Ramos (cell line): ENCODE data around the gene TNFRSF25.
"Not testable (repeated sequence)": the region's sequence is repeated elsewhere in the genome, so short reads cannot be mapped to it uniquely, and the experiment has no call there.

ENCODE experiments used
- in situ Hi-C: fragments of 300-500 bp; cut with MboI; formaldehyde crosslinking; loops from one replicate; pipeline ENCODE4 v1.14.3; 2022; ENCODE audit warnings: low sequenced_read_pairs; ENCODE audit not compliant: unreplicated experiment

Gene TNFRSF25

DNA sequence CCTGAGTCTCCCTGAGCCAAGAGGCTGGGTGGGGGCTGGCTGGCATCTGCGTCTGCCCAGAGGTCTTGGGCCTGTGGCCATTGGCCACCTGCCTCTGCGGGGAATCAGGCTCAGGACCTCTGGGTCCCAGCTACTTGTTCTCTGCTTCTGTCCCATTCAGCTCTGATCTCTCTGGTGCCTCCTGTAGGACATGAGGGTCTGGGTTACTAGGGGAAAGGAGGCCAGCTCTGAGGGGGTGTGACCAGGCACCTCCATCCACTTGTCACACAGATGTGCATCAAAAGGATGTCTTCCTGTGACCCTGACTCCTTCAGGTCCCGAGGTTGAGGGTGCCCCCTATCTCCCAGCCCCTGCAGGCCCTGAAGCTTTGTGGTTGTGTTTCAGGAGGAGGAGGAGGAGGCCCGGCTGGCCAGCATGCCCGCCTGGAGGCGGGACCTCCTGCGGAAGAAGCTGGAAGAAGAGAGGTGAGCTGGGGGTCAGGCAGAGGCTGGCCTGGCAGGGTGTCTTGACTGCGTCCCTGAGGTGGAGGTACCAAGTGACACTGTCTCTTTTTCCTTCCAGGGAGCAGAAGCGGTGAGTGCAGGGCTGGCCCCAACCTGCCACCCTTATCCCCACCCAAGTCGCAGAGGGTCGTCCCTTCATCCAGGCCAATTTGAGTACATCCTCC is 9.0 kb downstream of the TNFRSF25 start:
- in situ Hi-C loops = no loop called here

DNA sequence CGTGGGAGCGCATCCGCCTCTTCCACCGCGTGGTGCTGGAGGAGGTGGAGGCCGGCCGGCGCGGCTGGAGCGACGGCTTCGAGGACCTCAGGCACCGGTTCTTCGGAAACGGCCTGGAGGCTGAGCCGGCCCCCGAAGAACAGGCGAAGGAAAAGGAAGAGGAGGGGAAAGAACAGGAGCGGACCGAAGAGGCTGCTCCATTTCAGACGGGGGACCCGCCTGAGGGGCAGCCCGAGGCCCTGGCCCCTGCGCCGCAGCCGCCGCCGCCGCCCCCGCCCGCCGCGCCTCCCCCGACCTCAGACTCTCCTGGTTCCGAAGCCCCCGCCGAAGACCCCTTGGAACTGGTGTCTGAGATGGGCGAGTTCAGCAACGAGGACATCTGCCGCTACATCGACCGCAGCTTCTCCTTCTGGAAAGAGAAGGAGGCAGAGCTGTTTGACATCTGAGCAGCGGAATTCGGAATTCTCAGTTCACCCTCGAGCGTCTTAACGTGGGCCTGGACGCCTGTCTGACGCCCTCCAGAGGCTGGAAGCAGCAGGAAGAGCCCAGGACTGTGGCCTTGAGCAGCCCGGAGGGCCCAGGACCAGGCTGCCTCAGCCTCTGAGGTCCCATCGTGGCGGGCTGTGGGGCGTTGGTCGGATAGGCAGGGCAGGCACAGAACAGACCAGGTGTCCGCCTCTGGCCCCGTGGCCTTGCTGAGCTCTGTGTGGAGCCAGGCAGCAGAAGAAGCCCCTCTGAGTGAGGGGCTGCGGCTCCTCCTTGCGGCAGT is 10.0 kb downstream of the TNFRSF25 start:
- in situ Hi-C loops = not testable (repeated sequence)

DNA sequence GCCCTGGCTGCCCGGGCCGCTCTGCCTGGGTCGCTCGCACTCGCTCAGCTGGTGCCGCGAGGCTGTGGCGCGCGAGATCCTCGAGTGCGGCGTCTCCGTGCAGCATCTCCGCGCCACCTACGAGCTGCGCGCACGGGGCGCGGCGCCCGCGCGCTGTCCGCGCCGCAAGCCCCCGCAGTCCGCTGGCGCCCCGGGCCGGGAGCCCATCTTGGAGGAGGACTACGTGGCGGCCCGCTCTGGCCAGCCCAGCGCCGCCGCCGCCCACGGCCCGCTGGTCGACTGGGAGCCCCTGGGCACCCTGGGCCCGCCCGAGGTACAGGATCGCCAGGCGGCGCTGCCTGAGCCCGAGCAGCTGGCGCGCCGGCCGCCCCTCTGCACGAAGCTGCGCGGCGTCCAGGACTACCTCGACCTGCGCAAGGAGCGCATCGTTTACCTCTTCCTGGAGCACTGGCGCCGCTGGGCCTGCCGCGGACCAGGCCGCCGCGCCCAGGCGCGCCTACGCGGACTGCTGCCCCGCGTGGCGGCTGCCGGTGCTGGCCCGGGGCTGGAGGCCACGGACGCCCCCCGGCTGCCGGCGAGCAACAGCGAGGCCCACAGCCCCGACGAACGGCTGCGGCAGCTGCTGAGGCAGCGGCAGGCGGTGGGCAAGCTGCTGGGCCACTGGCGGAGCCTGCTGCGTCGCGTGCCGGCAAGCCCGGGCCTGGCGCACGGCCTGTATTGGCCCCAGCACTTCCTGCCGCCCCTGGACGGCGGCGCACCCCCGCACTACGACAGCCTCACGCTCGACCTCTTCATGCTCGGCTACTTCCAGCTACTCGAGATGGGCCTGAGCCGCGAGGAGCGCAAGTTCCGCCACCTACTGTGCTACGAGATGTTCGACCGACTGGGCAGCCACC is 10.9 kb downstream of the TNFRSF25 start:
- in situ Hi-C loops = no loop called here

DNA sequence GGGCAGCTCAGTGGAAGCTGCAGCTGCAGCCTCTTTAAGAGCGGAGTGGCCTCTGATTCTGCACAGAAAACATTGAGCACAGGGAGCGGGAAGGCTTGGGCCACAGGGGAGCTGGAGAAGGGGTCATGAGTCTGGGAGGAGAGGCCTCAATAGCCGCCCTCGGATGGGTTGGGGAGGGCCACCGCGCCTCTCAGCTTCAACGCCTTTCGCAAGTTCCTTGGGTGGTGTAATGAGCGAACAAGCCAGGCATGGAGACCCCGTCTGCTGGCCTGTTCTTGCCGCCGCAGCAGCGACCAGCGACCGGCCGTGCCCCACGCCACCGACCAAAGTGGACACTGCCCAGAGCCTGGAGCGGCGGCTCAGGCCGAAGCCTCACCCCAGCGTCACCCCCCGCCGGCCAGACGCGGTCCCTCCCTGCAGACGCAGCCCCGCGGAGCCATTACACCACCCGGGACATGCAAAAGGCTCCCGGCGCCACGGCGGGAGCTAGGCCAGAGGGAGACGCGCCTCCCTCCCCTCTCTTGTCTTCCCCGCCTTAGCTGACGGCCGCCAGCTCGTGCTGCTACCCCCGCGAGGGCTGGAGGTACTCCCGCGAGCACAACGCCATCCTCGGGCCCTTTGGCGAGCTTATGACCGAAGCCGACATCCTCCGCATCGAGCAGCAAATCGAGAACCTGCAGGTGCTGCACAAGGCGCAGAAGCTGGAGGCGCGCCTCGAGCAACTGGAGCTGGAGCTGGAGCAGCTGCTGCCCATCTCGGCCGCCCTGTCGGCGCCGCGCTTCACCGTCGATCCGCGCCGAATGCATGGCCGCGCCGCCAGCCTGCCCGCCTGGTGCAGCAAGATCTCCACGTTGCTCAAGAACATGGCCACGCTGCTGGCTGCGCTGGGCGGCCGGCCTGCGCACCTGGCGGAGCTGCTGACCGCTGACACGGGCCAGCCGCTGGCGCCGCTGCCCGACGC is 11.8 kb downstream of the TNFRSF25 start:
- in situ Hi-C loops = not testable (repeated sequence)

DNA sequence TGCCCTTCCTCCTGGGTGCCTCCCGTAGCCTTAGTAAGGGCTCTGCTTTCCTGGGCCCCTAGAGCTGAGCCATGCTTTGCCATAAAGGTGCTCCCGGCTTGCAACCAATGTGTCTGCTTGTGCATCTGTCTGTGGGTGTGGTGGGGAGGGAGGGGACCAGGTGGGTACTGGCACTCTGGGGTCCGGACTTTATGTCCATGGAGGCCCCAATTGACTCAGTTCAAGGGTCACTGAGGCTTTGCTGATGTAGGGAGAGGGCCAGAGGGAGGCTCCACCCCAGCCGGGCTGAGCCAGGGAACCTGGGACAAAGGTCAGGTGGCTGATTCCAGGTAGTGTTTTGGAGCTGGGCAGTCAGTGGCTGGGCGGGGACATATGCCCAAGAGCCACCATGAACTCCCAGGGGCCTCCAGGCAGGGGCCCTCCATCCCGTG is 15.0 kb downstream of the TNFRSF25 start:
- in situ Hi-C loops = no loop called here

DNA sequence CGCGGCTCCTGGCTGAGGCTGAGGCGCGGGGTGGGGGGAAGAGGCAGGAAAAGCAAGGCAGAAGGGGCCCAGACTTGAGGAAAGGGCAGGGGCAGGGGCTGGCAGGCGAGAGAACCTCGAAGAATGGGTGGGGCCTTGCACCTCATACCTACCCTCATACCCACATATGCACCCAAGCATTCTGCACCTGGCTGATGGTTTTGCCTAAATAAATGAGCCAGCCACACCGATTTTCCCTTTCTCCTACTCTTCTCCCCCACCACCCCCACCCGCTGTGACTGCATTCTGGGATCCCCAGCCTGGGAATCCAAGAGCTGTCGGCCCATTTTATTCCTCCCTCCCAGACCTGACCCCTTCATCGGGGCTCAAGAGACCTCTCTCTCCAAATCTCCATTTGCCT is 15.5 kb downstream of the TNFRSF25 start:
- in situ Hi-C loops = not testable (repeated sequence)

DNA sequence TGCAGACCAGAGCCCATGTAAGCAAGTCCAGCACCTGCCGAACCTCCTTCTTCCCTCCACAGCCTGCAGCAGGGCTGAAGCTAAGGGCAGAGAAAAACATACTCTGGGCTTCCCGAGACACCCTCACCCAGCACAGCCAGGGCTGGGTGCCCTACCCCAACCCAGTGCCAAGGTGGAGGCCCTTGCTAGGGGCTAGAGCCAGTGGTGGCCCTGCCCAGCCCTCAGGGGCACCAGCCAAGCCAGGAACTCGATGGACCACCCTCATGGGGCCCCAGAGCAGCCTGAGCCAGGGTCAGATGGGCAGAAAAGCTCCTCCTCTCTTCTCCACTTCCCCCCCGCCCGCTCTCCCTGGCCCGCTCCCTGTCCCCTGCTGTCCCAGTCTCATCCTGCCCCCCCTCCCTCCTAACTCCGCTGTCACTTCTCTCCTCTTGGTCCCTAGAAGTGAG is 15.9 kb downstream of the TNFRSF25 start:
- in situ Hi-C loops = no loop called here

DNA sequence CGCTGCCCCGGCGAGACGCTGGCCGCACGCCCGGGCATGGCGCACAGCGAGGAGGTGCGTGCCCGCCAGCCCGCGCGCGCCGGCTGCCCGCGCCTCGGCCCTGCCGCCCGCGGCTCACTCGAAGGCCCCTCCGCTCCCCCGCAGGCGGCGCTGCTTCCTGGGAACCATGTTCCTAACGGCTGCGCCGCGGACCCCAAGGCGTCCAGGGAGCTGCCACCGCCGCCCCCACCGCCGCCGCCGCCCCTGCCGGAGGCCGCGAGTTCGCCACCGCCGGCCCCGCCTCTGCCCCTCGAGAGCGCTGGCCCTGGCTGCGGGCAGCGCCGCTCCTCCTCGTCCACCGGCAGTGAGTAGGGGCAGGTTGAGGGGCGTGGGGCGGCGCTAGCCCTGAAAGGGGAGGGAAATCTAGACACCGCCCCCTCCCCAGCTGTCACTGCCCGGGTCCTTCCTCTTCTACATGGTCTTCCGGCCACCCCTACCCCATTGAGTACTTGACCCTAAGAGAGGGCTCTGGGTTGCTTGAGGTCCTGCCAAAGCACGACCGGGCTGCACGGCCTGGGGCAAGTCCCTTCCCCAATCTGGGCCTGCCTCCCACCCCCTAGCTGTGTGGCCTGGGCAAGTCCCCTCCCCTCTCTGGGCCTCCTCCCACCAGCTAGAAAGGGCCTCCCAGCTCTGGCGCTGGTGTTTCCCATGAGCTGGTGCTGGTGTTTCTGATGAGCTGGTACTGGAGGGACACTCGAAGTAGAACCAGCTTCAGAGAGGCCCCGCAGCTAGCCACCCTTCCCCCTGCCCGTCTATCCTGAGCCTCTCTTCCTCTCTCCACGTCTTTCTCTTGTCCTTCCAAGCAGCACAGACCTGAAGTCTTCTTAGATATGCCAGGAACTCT is 17.0 kb downstream of the TNFRSF25 start:
- in situ Hi-C loops = no loop called here

DNA sequence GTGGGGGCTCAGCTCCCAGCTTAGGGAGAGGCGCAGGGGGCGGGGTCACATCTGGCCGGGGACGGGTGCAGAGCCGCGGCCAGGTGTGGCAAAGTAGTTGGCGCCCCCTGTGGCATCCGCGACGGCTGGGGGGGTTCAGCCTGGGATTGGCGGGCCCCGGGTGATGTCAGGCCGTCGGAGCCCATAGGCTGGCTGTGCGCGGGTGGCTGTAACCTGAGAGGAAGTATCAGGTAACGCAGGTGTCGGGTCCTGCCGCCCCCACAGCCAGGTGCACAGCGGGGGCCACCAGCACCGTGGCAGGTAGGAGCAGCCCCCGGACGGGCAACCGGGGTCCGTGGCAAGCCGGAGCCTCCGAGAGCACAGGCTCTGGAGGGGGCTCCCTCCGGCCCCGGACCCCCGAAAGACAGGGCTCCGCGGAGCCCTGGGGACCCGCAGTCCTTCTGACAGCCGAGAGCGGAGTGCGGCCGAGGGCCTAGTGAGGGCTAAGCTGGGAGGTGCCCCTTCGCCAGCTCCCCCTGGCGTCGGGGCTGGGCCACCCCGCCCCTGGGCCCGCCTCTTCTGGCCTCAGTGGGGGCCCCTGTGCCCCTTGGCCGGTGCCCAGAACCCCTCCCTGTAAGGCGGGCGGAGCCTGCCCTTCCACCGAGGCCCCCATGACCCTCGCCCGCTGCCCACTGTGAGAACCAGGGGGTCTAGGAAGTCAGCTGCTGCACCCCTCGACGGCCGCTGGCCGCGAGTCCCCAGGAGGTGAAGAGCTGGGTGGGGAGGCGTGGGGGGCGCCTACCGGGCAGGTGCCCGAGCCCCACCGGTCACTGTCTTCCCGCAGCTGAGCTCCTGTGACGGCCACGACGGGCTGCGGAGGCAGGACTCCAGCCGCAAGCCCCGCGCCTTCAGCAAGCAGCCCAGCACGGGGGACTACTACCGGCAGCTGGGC is 17.9 kb downstream of the TNFRSF25 start:
- in situ Hi-C loops = no loop called here

DNA sequence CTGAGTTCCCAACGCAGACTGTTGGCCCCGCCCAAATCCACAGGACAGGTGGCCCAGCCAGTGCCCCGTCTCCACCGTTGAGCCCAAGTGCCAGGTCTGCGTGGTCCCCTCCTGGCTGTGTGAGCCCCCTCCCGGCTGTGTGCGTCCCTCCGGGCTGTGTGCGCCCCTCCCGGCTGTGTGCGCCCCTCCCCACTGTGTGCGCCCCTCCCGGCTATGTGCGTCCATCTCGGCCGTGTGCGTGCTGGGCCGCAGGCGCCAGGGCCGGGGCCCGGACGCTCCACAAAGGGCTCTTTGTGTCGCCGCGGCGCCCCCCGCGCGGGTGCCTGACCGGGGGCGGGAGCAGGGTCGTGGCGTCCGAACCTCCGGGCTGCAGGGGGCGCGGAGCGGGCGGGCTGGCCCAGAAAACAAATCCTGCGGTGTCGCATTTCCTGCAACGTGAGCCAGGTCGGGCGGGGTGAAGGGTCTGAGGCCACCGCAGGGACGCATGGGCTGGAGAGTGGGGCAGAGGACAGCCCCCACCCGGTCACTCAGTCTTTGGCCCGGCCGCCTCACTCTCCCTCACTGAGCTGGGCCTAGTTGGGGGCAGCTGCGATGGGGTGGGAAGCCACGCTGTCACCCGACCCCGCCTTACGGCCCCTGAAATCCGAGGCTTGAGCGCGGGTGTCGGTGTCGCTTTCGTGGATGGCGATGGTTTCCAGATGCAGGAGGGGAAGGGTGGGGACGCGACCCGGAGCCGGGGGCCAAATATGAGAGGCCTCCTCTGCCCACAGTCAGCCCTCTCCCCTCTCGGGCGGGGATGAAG is 18.8 kb downstream of the TNFRSF25 start:
- in situ Hi-C loops = no loop called here

DNA sequence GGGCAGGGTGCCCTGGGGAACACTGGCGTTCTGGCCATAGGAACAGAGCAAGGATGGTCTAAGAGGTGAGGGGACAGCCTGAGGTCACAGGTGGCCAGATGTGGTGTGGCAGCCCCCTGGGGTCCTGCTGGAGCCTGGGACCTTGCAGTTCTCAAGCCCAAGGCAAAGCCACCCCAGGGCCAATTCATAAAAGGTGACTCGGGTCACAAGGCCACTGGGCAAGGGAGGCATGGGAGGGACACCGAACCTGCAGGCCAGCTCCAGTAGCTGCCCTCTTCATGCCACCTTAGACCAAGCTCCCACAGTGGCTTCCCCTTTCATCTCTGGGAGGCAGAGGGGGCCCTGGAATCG is 19.3 kb downstream of the TNFRSF25 start:
- in situ Hi-C loops = no loop called here

DNA sequence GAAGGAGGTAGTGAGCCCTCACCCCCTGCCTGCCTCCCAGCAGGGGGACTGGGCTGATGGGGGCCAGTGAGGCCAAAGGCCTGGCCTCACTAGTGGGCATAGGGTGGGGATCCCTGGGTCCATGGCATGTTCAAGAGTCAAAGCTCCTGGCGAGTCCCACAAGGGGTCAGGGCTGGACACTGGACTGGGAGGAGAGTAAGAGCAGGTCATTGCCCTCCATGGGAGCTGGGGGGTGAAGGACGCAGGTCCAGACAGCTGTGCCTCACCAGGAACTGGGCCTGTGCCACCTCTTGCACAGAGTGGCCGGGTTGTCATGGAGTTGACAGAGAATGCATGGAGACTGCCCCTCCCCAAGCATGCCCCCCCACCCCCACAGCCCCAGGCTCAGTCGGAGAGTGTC is 20.0 kb downstream of the TNFRSF25 start:
- in situ Hi-C loops = not testable (repeated sequence)

DNA sequence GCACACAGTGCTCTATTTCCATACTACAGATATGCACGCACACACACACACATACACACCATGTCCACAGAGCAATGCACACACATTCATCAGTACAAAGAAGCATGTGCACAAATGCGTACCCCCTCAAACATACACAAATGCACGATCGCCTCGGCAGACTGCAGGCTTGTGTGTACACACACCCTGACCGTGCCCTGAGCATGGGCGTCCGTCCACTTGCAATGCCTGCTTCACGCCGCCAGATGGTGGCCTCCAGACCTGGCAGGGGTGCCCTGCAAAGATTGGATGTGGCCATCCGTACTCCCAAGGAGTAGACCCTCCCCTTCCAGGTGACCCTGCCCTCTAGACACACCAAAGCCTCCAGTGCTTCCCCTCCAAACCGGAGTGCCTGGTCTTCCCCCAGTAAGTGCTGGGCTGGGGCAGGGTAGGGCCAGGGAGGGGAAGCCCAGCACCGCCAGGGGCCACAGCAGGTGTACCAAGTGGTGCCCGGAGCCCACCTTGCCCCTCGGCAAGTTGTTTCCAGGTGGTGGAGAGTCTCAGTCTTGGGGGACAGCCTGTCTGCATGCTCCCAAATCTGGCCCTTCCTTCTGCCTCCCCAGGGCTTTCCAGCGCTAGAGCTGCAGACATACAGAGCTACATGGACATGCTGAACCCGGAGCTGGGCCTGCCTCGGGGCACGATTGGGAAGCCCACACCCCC is 20.8 kb downstream of the TNFRSF25 start:
- in situ Hi-C loops = no loop called here

DNA sequence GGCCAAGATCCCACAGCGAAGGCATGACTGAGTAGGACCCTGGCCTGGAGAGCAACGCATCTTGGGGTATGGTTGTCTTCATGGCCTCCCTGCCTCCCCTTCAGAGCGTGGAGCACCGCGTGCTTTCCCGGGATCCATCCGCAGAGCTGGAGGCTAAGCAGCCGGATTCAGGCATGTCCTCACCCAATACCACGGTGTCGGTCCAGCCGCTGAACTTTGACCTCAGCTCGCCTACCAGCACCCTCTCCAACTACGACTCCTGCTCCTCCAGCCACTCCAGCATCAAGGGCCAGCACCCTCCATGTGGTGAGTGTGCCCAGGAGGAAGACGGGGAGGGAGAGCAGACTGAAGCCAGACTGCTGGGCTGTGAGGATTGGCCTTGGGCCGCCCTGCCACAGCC is 21.6 kb downstream of the TNFRSF25 start:
- in situ Hi-C loops = no loop called here

DNA sequence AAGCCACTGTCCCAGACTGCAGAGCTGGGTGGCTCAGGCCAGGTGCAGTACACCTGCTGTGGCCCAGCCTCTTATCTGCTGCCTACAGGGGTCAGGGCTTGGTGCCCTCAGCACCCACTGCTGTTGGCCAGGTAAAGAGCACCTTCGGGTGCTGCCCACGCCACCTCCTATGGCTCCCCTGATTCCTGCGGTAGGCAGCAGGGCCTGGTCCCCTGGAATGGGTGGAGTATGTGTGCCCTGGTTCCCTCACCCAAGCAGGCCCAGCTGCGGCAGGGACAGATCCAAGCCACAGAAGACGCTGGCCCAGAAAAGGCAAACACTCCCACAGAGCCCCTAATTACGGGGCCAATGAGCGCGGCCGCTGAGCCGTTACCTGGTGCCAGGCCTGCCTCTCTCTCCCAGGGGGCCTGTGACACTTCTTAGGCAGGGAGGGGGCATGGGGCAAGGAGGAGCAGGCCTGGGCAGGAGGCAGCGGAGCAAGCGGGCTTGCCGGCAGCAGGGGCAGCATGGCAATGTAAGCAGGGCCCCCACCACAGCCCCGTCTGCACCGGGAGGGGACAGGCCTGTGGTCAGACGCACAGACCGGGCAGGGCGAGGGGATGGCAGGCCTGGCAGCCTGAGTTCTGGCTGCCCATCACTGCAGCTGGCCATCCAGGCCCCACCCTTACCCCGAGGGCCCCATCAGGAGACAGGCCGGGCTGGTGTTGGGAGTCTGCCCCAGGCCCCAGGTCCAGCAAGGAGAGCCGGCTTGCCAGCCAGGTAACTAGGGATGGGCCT is 22.4 kb downstream of the TNFRSF25 start:
- in situ Hi-C loops = no loop called here

DNA sequence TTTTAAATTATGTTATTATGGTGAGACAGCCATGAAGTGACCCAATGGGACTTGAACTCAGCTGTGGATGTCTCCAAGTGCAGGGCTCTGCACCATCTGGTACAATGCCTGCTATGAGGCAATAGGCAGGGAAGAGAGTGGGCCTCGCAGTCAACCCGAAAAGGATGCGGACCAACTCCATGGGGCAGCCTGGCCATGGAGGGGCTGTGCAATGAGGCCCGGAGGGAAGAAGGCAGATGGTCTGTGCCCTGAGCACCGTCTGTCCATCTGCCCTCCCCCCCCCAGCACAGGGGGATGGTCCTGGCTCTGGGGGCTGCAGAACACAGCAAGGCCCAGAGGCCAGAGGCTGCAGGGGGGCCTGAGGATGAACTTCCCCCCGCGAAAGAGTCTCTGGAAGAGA is 24.4 kb downstream of the TNFRSF25 start:
- in situ Hi-C loops = no loop called here
